ENCODE data around the gene BTAF1.
A peak's percentile ranks its signal among the peaks of the same experiment; 100 is the strongest.

Gene BTAF1

GRCh38 chr10:91923371-91924211, at the start of gene BTAF1:
BTAF1 (plus strand) TSS chr10:91923770; CDS start chr10:91924077, 307 bp downstream.
- Histone ChIP-seq H3K27ac (ENCODE audit: low read length) (peak within 1 kb of the TSS; percentile 96), H3K9me3 (ENCODE audit: insufficient read depth, low read length, severe bottlenecking) (no peaks in the 10 kb centered on the region), H3K4me2 (ENCODE audit: insufficient read depth, low read length) (peak within 1 kb of the TSS; percentile 74), H3K27me3 (ENCODE audit: insufficient read depth, low read length, poor library complexity) (no peaks in the 10 kb centered on the region), H3K79me2 (ENCODE audit: insufficient read depth, low read length) (peaks cover 51% of the 10 kb centered on the region), H3K36me3 (ENCODE audit: insufficient read depth, low read length) (peaks cover 15% of the 10 kb centered on the region), H4K20me1 (ENCODE audit: insufficient read depth, low read length) (peaks cover 11% of the 10 kb centered on the region; the same call in 1 of the 2 replicates), H2AFZ (ENCODE audit: low read depth, low read length) (peak within 1 kb of the TSS; percentile 95), H3K4me1 (ENCODE audit: insufficient read depth, low read length) (peaks cover 46% of the 10 kb centered on the region), H3K9ac (ENCODE audit: low read depth, low read length) (peak within 1 kb of the TSS; percentile 70), H3K4me3 (ENCODE audit: low read depth in 1 of 2, low read length in 2 of 2) (peak within 1 kb of the TSS; percentile 97 to 99)
- no peak for TF ChIP-seq CTCF (IDR thresholded peaks at IDR 0.05; ENCODE audit: borderline replicate concordance, extremely low read depth, low read length, poor library complexity, severe bottlenecking)
- no peak for TF ChIP-seq EZH2 (IDR thresholded peaks at IDR 0.05; ENCODE audit: borderline replicate concordance, low read depth, low read length, severe bottlenecking)
- ATAC-seq (ENCODE audit: insufficient read depth, low read depth) (peak; percentile 93), DNase-seq (peak; percentile 92)

GRCh38 chr10:91875156-91875555, 48.4 kb upstream of the BTAF1 start:
- Histone ChIP-seq H3K4me3 (ENCODE audit: low read depth in 1 of 2, low read length in 2 of 2) (no peak overlapping the region), H2AFZ (ENCODE audit: low read depth, low read length) (no peak overlapping the region), H3K9me3 (ENCODE audit: insufficient read depth, low read length, severe bottlenecking) (no peaks in the 10 kb centered on the region), H3K27ac (ENCODE audit: low read length) (no peak overlapping the region), H3K4me2 (ENCODE audit: insufficient read depth, low read length) (no peak overlapping the region), H4K20me1 (ENCODE audit: insufficient read depth, low read length) (no peaks in the 10 kb centered on the region), H3K27me3 (ENCODE audit: insufficient read depth, low read length, poor library complexity) (no peaks in the 10 kb centered on the region), H3K36me3 (ENCODE audit: insufficient read depth, low read length) (no peaks in the 10 kb centered on the region), H3K9ac (ENCODE audit: low read depth, low read length) (no peak overlapping the region), H3K4me1 (ENCODE audit: insufficient read depth, low read length) (no peaks in the 10 kb centered on the region), H3K79me2 (ENCODE audit: insufficient read depth, low read length) (no peaks in the 10 kb centered on the region)
- DNase-seq, result no peak
- ATAC-seq (ENCODE audit: insufficient read depth, low read depth), result no peak
- TF ChIP-seq CTCF (IDR thresholded peaks at IDR 0.05; ENCODE audit: borderline replicate concordance, extremely low read depth, low read length, poor library complexity, severe bottlenecking) (no peak), EZH2 (IDR thresholded peaks at IDR 0.05; ENCODE audit: borderline replicate concordance, low read depth, low read length, severe bottlenecking) (no peak)

GRCh38 chr10:91875779-91876178, 47.8 kb upstream of the BTAF1 start:
- no peaks in the 10 kb centered on the region for H3K79me2 ChIP-seq (ENCODE audit: insufficient read depth, low read length)
- H3K9me3 ChIP-seq (ENCODE audit: insufficient read depth, low read length, severe bottlenecking), result no peaks in the 10 kb centered on the region
- no peak overlapping the region for H2AFZ ChIP-seq (ENCODE audit: low read depth, low read length)
- no peaks in the 10 kb centered on the region for H3K4me1 ChIP-seq (ENCODE audit: insufficient read depth, low read length)
- H3K9ac ChIP-seq (ENCODE audit: low read depth, low read length), result no peak overlapping the region
- H4K20me1 ChIP-seq (ENCODE audit: insufficient read depth, low read length), result no peaks in the 10 kb centered on the region
- H3K27me3 ChIP-seq (ENCODE audit: insufficient read depth, low read length, poor library complexity), result no peaks in the 10 kb centered on the region
- no peak overlapping the region for H3K27ac ChIP-seq (ENCODE audit: low read length)
- H3K4me3 ChIP-seq (ENCODE audit: low read depth in 1 of 2, low read length in 2 of 2), result no peak overlapping the region
- H3K36me3 ChIP-seq (ENCODE audit: insufficient read depth, low read length), result no peaks in the 10 kb centered on the region
- no peak for TF ChIP-seq EZH2 (IDR thresholded peaks at IDR 0.05; ENCODE audit: borderline replicate concordance, low read depth, low read length, severe bottlenecking)
- TF ChIP-seq CTCF (IDR thresholded peaks at IDR 0.05; ENCODE audit: borderline replicate concordance, extremely low read depth, low read length, poor library complexity, severe bottlenecking), result no peak
- DNase-seq (no peak), ATAC-seq (ENCODE audit: insufficient read depth, low read depth) (no peak)
- no peak overlapping the region for H3K4me2 ChIP-seq (ENCODE audit: insufficient read depth, low read length)
